GM03348 (cell line): Measurements from ENCODE around the gene LYSMD1.

Experiments used
- DNase-seq: peaks from one replicate; pipeline ENCODE4 v3.0.0; 2012; ENCODE audit warnings: low spot score

The LYSMD1 gene

GRCh38 chr1:151137789-151138188, 27.9 kb downstream of the LYSMD1 start:
- no peak for DNase-seq

DNA sequence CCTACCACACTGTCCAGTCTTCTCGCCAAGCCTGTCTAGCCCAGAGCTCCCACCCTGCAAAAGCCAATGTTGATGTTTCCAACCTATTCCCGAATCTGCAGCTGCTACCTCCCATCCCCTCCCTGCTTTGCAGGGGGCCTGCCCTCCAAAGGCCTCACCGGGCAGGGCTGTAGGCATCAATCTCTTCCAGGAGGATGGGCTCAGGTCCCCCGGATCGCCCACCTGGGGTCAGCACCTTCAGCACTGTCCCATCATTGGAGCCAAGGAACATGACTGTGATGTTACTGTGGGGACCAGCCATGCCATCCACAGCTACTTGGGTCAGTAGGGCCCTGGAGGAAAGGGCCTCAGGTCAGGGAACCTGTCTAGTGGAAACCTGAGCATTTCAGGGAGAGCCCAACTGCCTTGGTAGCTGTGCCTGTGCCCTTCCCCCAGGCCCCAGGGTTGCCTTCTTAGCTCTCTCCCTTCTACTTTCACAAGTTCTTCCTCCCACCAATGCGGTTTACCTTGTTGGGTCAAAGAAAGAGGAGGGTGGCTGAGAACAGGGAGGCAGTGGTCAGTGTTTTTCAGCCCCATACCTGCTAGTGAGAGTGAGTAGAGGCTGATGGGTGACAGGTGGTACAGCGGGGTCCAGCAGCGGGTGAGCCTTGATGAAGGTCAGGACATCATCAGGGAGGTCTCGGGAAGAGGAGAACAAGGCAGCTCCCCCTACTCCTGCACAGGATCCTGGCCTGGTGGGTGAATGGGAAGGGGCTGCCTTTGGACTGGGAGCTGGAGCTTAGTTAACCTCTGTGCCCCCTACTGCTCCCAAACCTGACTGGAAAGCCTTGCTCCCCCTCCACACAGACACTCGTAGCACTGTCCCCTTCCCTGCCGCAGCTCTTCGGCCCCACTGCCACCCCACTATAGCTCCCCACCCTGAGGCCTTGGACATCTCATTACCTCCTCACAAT, 30.0 kb downstream of the LYSMD1 start:
- no peak for DNase-seq

DNA sequence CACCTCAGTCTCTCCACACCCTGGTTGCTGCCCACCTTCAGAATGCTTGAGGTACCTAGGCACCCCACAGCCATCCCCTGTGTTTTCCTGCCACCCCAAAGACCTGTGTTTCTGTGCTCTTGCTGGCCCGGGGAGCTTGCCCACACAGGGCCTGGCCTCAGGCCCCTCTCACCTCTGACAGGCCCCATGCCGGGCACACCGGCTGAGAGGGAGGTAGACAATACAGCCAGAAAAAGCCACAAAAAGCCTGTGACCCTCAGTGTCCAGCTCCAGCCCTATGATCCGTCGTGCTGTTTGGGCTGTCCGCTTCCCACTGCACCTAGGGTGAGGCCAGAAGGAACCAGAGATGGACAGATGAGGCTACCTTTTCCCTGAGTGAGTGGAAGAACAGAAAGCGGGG, 30.7 kb downstream of the LYSMD1 start:
- DNase-seq: no peak

DNA sequence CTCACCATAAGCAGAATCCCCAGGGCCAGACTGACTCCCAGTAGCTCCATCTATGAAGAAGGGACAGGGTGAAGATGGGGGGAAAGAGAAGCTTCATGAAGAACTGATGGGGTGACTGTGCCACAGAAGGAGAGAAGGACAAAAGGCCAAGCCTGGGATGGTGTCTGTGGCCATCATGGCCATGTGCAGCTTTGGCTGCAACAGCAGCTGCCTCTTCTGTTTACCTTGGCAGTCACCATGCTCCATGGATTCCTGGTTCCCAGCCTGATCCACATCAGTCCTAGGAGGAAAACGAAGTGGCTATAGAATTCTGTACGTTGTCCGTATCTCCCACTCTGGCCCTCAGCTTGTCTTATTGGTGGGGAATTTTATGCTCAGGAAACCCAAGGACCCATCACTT, 31.3 kb downstream of the LYSMD1 start:
- no peak for DNase-seq

DNA sequence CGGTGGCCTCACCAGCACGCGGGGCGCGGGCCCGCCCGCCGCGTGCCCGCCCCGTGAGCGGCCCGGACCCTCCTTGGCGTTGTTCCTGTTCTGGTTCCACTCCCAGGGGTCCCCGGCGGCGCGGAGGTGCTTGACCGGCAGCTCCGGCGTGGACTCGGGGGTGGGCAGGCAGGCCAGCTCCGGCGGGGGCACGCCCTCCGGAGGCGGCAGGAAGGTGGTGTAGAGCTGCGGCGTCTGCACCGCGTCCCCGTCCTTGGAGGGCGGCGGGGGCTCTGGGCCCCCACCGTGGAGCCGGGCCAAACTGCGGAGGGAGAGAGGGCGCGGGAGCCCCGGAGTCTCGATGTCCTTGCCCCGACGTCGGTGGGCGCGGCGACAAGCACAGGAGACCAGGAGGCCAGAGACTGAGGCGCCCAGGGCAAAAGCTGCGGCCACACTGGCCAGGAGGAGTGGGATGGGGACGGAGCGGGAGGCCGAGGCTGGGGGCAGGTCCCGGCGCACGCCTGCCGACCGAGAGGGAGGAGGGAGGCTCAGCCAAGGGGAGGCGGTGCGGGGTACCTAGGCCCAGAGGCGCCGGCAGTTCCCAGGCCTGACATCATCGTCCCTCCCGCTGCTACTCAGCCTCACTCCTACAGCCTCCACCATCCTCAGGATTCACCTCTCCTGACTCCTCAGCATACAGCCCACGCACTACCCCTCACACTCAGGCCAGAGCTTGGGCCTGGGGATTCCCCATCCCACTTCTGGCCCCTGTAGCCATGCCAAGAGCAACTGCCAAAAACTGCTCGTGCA, 32.5 kb downstream of the LYSMD1 start:
- no peak for DNase-seq

- no peak for DNase-seq
These were observed 33.2 kb downstream of the LYSMD1 start for GRCh38 chr1:151132335-151133017.

DNA sequence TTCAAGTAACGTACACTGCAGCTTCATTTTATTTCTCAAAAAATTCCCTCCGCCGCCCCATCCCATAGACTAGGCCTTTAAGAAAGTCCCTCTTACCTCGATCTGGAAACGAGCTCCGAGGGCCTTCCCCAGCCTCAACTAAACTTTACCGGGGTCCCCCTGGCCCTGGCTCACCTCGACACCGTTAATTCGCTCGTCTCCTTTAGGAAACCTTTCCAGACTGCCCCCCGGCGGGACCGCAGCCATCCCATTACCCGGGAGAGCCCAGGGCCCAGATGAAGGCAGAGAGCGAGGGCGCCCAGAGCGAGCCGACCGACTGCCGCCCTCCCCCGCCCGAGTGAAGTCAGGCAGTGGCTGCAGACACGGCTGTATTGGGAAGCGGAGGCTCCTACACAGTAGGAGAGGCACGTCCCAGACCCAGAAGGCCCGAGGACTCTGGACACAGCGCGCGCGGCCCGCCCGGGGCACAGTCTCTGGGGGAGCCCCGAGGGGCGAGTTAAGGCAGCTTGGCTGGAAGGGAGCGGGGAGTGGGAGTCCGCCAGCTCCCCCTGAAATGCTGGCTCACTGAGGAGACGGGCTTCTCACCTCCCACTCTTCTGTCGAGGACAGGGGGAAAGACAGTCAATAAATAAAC, 33.9 kb downstream of the LYSMD1 start:
- DNase-seq: peak; percentile 51

DNA sequence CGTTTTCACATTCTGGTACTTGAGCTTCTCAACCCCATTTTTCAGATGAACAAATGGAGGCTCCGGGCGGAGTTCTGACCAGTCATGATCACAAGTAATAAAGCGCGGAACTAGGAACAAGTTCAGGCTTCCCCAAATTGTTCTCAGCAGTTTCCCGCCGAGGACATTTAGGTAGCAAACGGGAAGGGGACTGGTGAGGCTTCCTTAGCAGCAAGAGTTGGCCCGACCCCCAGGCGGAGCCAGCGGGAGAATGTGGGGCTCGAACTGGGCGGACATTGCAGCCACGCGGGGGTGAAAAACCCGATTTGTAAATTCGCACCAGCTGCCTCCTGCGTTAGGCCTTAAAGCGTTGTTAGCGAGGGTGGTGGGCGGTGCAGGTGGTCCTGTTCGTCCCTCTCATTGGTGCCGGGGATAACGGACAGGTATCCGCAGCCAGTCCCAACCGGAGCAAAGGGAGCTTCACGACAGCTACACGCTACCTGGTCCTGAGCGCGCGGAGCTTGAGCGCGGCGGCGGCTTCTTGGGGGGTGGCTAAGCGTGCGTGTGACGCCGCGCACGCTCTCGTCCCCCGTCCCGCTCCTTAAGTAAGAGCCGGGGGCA, 34.6 kb downstream of the LYSMD1 start:
- DNase-seq: peak; percentile 90

- no peak for DNase-seq
These were observed 36.9 kb downstream of the LYSMD1 start for GRCh38 chr1:151128800-151129199.

- DNase-seq: no peak
These were observed 40.8 kb downstream of the LYSMD1 start for GRCh38 chr1:151124763-151125403.

GRCh38 chr1:151113877-151114276, 51.8 kb downstream of the LYSMD1 start:
- DNase-seq: no peak
